OCI-LY3 (cell line): ENCODE measurements around the gene BACH2.

Experiments used
- EZH2phosphoT487 ChIP-seq: fragments of 200-600 bp; shearing (Covaris generic); IDR thresholded peaks from 2 replicates; pipeline ENCODE4 v1.6.1; 2018; ENCODE audit warnings: antibody characterized with exemption, mixed run types, low read depth
- TF ChIP-seq, protein P1 (sequence below): fragments of 200-600, 300-600 bp; sonication (generic); IDR thresholded peaks from 2 replicates; pipeline ENCODE4 v1.5.1; 2014; ENCODE audit warnings: antibody characterized with exemption, low read length, low read depth

DNA sequence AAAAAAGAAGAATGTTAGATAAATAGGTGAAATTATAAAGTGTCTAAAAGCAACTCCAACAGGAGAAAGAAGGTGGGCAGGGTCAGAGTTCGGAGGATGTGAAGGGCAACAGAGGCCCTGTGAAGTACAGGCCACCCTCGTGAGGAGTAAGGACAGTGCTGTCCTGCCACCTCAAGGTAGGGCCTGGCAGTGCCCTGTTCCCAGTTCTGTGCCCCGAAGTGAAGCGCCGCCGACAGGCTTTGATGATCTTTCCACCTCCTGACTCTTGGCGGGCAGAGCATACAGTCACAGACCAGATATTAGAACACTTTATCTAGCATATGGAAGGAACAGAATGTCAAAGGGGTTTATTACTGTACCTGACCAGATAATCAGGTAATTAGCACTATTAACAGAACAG is 326.6 kb downstream of the BACH2 start:
- TF ChIP-seq, protein P1, sequence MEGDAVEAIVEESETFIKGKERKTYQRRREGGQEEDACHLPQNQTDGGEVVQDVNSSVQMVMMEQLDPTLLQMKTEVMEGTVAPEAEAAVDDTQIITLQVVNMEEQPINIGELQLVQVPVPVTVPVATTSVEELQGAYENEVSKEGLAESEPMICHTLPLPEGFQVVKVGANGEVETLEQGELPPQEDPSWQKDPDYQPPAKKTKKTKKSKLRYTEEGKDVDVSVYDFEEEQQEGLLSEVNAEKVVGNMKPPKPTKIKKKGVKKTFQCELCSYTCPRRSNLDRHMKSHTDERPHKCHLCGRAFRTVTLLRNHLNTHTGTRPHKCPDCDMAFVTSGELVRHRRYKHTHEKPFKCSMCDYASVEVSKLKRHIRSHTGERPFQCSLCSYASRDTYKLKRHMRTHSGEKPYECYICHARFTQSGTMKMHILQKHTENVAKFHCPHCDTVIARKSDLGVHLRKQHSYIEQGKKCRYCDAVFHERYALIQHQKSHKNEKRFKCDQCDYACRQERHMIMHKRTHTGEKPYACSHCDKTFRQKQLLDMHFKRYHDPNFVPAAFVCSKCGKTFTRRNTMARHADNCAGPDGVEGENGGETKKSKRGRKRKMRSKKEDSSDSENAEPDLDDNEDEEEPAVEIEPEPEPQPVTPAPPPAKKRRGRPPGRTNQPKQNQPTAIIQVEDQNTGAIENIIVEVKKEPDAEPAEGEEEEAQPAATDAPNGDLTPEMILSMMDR, result no peak
- no peak for TF ChIP-seq EZH2phosphoT487
